ENCODE data around the gene MXRA5. TPM values are rescaled to one million over a fixed set of nuclear protein-coding genes. Genes with fewer than 3 reads are reported as not detected.

MXRA5 gene
- total and polyA plus RNA-seq, 2 of the 8 experiments (the other 6 are each of a cell fraction or from before 2014, with no cell fraction given): 0.56 to 1.7 TPM

- Histone ChIP-seq H3K4me2 (ENCODE audit: insufficient read depth in 1 of 2, low read depth in 2 of 2, low read length in 2 of 2) (no peak overlapping the region), H3K27ac (ENCODE audit: low read depth, low read length) (no peak overlapping the region)
- POLR2A ChIA-PET (ENCODE audit: partially characterized antibody): no interaction called here
These were observed 6.4 kb downstream of the MXRA5 start for GRCh38 chrX:3340016-3340415.

More at GRCh38 chrX:3340016-3340415, 6.4 kb downstream of the MXRA5 start:
- no peak overlapping the region for H2AK5ac ChIP-seq (ENCODE audit: low read depth, low read length)
- WGBS, 2 experiments (ENCODE audit: extremely low coverage in 1 of 2, insufficient coverage in 1 of 2, insufficient read length in 1 of 2, insufficient replicate concordance in 2 of 2, low coverage in 1 of 2, low lambda C conversion rate in 2 of 2, missing lambda C conversion rate in 1 of 2): 100% methylated on average over 1 of the region's 1 CpG; no CpG with 5 or more reads in 1 of the 2 experiments
- no peak overlapping the region for H3K56ac ChIP-seq (replicated peaks; ENCODE audit: insufficient read length, low read depth, low read length)
- H4K5ac ChIP-seq (ENCODE audit: insufficient read length, low read depth, low read length): no peak overlapping the region
- H2BK12ac ChIP-seq (ENCODE audit: low read depth, low read length): no peak overlapping the region
- no peak overlapping the region for H3K18ac ChIP-seq (ENCODE audit: extremely low read depth, low read length)
- H2BK20ac ChIP-seq (ENCODE audit: low read length): no peak overlapping the region
- no peak overlapping the region for H3K9ac ChIP-seq (replicated peaks in 1 of 4; ENCODE audit: extremely low read depth in 1 of 4, low read depth in 3 of 4, low read length in 3 of 4)
- no peak overlapping the region for H2BK5ac ChIP-seq (ENCODE audit: low read depth, low read length)
- no peak overlapping the region for H4K91ac ChIP-seq (replicated peaks; ENCODE audit: insufficient read length, low read length)
- no peak overlapping the region for H2BK15ac ChIP-seq (ENCODE audit: low read length)
- no peaks in the 10 kb centered on the region for H3K36me3 ChIP-seq (ENCODE audit: control insufficient read depth in 2 of 4, insufficient read depth in 4 of 4, low read length in 3 of 4)
- FAIRE-seq (peak; percentile 45), DNase-seq (ENCODE audit: low read depth in 1 of 2, low spot score in 2 of 2) (no peak)
- no peak overlapping the region for H2BK120ac ChIP-seq (replicated peaks; ENCODE audit: low read depth, low read length)
- no peaks in the 10 kb centered on the region for H3K4me1 ChIP-seq (replicated peaks in 1 of 4; ENCODE audit: control insufficient read depth in 3 of 4, insufficient read depth in 4 of 4, low read length in 3 of 4)
- no peak overlapping the region for H3K4ac ChIP-seq (replicated peaks; ENCODE audit: insufficient read length, low read depth, low read length)
- H4K8ac ChIP-seq (ENCODE audit: extremely low read depth, insufficient read depth, low read length): no peak overlapping the region
- H3K4me3 ChIP-seq (ENCODE audit: extremely low read depth in 1 of 4, insufficient read depth in 2 of 4, low read depth in 3 of 4, low read length in 4 of 4): no peak overlapping the region
- TF ChIP-seq HDAC6 (IDR thresholded peaks at IDR 0.05; ENCODE audit: low read depth, low read length) (no peak), SP4 (IDR thresholded peaks at IDR 0.05; ENCODE audit: low read length) (no peak), POU5F1 (IDR thresholded peaks at IDR 0.05; ENCODE audit: low read depth, low read length) (no peak)
- H2AFZ ChIP-seq (ENCODE audit: low read length): no peak overlapping the region
- H3K23ac ChIP-seq (ENCODE audit: insufficient read length): no peak overlapping the region
- CTCF ChIA-PET (ENCODE audit: partially characterized antibody): no interaction called here
- no peaks in the 10 kb centered on the region for H3K79me1 ChIP-seq (ENCODE audit: low read depth, low read length)
- H3K79me2 ChIP-seq (ENCODE audit: control insufficient read depth in 1 of 2, insufficient read depth in 2 of 2, low read length in 2 of 2): no peaks in the 10 kb centered on the region
- no peaks in the 10 kb centered on the region; a peak in 1 of 7 replicates for H3K27me3 ChIP-seq (replicated peaks in 1 of 4; ENCODE audit: control insufficient read depth in 3 of 4, extremely low read depth in 1 of 4, insufficient read depth in 3 of 4, low read length in 3 of 4)
- no peaks in the 10 kb centered on the region for H3K9me3 ChIP-seq (ENCODE audit: insufficient read depth in 2 of 2, low read depth in 1 of 2, low read length in 1 of 2)
- H4K20me1 ChIP-seq (replicated peaks in 1 of 2; ENCODE audit: control insufficient read depth in 1 of 2, insufficient read depth in 2 of 2, low read length in 2 of 2): no peaks in the 10 kb centered on the region
- H3K23me2 ChIP-seq (ENCODE audit: low read depth, low read length): no peaks in the 10 kb centered on the region
- H3K14ac ChIP-seq (ENCODE audit: insufficient read length): no peak overlapping the region
